OCI-LY3 (cell line): Measurements from ENCODE around the gene LRRC63.

Experiments
- CTCF ChIP-seq: fragments of 200-600, 300-600 bp; sonication (generic); IDR thresholded peaks from 2 replicates; pipeline ENCODE4 v1.5.1; 2014; ENCODE audit warnings: antibody characterized with exemption, low read length, low read depth
- EZH2phosphoT487 ChIP-seq: fragments of 200-600 bp; shearing (Covaris generic); IDR thresholded peaks from 2 replicates; pipeline ENCODE4 v1.6.1; 2018; ENCODE audit warnings: antibody characterized with exemption, mixed run types, low read depth

DNA sequence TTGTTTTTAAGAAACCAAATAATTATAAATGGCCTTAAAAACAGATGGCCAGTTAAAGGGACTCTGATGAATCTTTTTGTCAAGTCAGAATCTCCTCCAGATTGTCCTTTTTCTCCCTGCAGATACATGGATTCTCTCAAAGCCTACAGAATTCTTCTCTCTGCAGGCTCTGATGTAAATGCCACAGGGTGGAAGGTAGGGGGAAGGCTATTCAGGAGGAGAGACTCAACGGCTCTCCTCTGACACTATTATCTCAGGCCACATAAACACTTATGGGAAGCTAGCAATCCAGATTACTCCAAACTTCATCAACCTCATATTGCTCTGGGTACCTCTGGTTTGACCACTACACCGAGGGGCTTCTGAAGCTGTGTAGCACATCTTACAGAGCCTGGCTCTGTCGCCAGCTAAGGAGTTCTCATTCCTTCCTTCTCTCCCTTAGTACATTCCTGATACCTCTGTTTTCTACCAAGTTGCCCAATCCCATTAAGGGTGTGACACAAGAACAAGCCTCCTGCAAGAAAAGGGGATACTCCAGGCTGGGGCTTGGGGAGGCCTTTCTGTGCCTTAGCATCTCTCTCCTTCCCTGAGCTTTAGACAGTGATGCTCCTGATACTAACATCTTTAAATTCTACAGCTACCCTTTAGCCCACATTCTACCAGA, 44.6 kb upstream of the LRRC63 start:
- TF ChIP-seq CTCF = no peak
- TF ChIP-seq EZH2phosphoT487 = no peak
